Hepatocyte (in vitro differentiated cells): ENCODE data around the gene FAM43B. TPM values are rescaled to one million over a fixed set of nuclear protein-coding genes. Genes with fewer than 3 reads are reported as not detected.

ENCODE experiments used
- DNase-seq: peaks from one replicate; pipeline ENCODE4 v3.0.0-alpha.2; 2016; ENCODE audit warnings: low spot score
- H2AFZ ChIP-seq: fragments of 200-600 bp; sonication (generic); 2 replicates; pipeline ENCODE4 v1.6.0; 2016; ENCODE audit warnings: antibody characterized with exemption, mild to moderate bottlenecking
- H3K27ac ChIP-seq: fragments of 200-600 bp; sonication (generic); 2 replicates; pipeline ENCODE4 v1.5.1; 2016; ENCODE audit warnings: mild to moderate bottlenecking
- H3K27me3 ChIP-seq: fragments of 200-600 bp; sonication (generic); 2 replicates; pipeline ENCODE4 v1.6.1; 2016
- H3K36me3 ChIP-seq: fragments of 200-600 bp; sonication (generic); replicated peaks from 2 replicates; pipeline ENCODE4 v1.5.1; 2016; ENCODE audit warnings: low read depth; ENCODE audit not compliant: insufficient read depth
- H3K4me1 ChIP-seq: fragments of 200-600 bp; sonication (generic); 2 replicates; pipeline ENCODE4 v1.5.1; 2016; ENCODE audit warnings: mild to moderate bottlenecking, moderate library complexity; ENCODE audit not compliant: insufficient read depth
- H3K4me2 ChIP-seq: fragments of 200-600 bp; sonication (generic); 2 replicates; pipeline ENCODE4 v1.6.0; 2016
- H3K4me3 ChIP-seq: fragments of 200-600 bp; sonication (generic); 2 replicates; pipeline ENCODE4 v1.5.1; 2016; ENCODE audit warnings: mild to moderate bottlenecking
- H3K79me2 ChIP-seq: fragments of 200-600 bp; sonication (generic); 2 replicates; pipeline ENCODE4 v1.6.0; 2017; ENCODE audit warnings: mild to moderate bottlenecking
- H3K9me2 ChIP-seq: fragments of 200-600 bp; sonication (generic); replicated peaks from 2 replicates; pipeline ENCODE4 v1.6.0; 2017; ENCODE audit warnings: mild to moderate bottlenecking; ENCODE audit not compliant: insufficient read depth
- H3K9me3 ChIP-seq: fragments of 200-600 bp; sonication (generic); 2 replicates; pipeline ENCODE4 v1.5.1; 2016; ENCODE audit warnings: low read depth, mild to moderate bottlenecking
- H4K20me1 ChIP-seq: fragments of 200-600 bp; sonication (generic); 2 replicates; pipeline ENCODE4 v1.6.0; 2016; ENCODE audit warnings: mild to moderate bottlenecking; ENCODE audit not compliant: insufficient read depth, poor library complexity, severe bottlenecking
- EZH2 ChIP-seq: fragments of 200-600 bp; sonication (generic); IDR thresholded peaks from 2 replicates; pipeline ENCODE4 v1.6.1; 2016; ENCODE audit warnings: antibody characterized with exemption, mild to moderate bottlenecking, borderline replicate concordance
- EZH2phosphoT487 ChIP-seq: fragments of 200-600 bp; sonication (generic); IDR thresholded peaks from one replicate; pipeline ENCODE4 v1.6.1; 2018; ENCODE audit warnings: antibody characterized with exemption, mild to moderate bottlenecking, low read depth, moderate library complexity; ENCODE audit not compliant: unreplicated experiment, severe bottlenecking
- WGBS: methylation state at CpG from one replicate; pipeline ENCODE4 v1.1.6; 2016; ENCODE audit warnings: low lambda C conversion rate; ENCODE audit errors: missing lambda C conversion rate; 5-methylcytosine and 5-hydroxymethylcytosine counted together
- polyA plus RNA-seq: library from polyadenylated mRNA; unstranded; fragments of >200 nt; fragmentation: Nextera tagmentation; extraction: Ambion mirVana; gene quantifications from 2 replicates; pipeline ENCODE4 v1.2.1, GENCODE V29; 2016
- total RNA-seq: library from RNA; depleted of rRNA; stranded (reverse); fragments of >200 nt; gene quantifications from 2 replicates; pipeline ENCODE4 v1.2.3, GENCODE V29; 2014
- TF ChIP-seq, protein P1 (sequence below): fragments of 200-600 bp; sonication (generic); IDR thresholded peaks from 2 replicates; pipeline ENCODE4 v1.5.1; 2016; ENCODE audit warnings: antibody characterized with exemption, mild to moderate bottlenecking; ENCODE audit not compliant: poor library complexity

Gene FAM43B
- total and polyA plus RNA-seq, 2 experiments from 2014 or later = 0.10 to 0.81 TPM

DNA sequence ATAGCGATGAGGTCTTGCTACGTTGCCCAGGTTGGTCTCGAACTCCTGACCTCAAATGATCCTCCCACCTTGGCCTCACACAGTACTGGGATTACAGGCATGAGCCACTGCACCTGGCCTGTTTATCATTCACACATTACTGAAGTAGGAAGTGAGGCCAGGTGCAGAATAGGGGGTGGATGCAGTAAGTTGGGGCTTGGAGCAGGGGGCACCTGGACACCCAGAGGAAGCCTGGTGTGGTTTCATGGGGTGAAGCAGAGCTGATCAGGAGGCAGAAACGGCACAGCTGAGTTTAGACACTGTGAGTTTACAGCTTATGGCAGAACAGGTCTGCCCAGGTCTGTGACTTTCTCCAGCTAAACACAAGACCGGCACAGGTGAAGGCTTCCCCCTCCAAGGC, 41.4 kb downstream of the FAM43B start:
- Histone ChIP-seq H3K27me3 (peaks cover 4% of the 10 kb centered on the region), H3K79me2 (no peaks in the 10 kb centered on the region), H3K4me2 (no peak overlapping the region), H4K20me1 (no peaks in the 10 kb centered on the region), H3K36me3 (no peaks in the 10 kb centered on the region), H3K4me1 (peaks cover 19% of the 10 kb centered on the region), H3K9me2 (no peaks in the 10 kb centered on the region), H3K27ac (no peak overlapping the region), H3K4me3 (no peak overlapping the region), H2AFZ (no peak overlapping the region), H3K9me3 (no peaks in the 10 kb centered on the region)
- 87% methylated on average over 5 of the region's 5 CpGs for WGBS
- TF ChIP-seq EZH2phosphoT487 (no peak), EZH2 (no peak)
- TF ChIP-seq, protein P1, sequence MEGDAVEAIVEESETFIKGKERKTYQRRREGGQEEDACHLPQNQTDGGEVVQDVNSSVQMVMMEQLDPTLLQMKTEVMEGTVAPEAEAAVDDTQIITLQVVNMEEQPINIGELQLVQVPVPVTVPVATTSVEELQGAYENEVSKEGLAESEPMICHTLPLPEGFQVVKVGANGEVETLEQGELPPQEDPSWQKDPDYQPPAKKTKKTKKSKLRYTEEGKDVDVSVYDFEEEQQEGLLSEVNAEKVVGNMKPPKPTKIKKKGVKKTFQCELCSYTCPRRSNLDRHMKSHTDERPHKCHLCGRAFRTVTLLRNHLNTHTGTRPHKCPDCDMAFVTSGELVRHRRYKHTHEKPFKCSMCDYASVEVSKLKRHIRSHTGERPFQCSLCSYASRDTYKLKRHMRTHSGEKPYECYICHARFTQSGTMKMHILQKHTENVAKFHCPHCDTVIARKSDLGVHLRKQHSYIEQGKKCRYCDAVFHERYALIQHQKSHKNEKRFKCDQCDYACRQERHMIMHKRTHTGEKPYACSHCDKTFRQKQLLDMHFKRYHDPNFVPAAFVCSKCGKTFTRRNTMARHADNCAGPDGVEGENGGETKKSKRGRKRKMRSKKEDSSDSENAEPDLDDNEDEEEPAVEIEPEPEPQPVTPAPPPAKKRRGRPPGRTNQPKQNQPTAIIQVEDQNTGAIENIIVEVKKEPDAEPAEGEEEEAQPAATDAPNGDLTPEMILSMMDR = no peak
- DNase-seq = no peak

GRCh38 chr1:20594746-20595145, 42.4 kb downstream of the FAM43B start:
- no peaks in the 10 kb centered on the region for H3K36me3 ChIP-seq
- no peak overlapping the region for H3K4me2 ChIP-seq
- no peak overlapping the region for H3K27ac ChIP-seq
- no peak overlapping the region for H2AFZ ChIP-seq
- H3K9me2 ChIP-seq = no peaks in the 10 kb centered on the region
- H3K9me3 ChIP-seq = no peaks in the 10 kb centered on the region
- H3K79me2 ChIP-seq = no peaks in the 10 kb centered on the region
- TF ChIP-seq EZH2 (no peak), EZH2phosphoT487 (no peak)
- TF ChIP-seq, protein P1 = no peak
- 93% methylated on average over 14 of the region's 14 CpGs for WGBS
- H3K4me3 ChIP-seq = no peak overlapping the region
- H4K20me1 ChIP-seq = no peaks in the 10 kb centered on the region
- H3K4me1 ChIP-seq = peaks cover 9% of the 10 kb centered on the region
- peaks cover under 1% of the 10 kb centered on the region for H3K27me3 ChIP-seq
- DNase-seq = no peak

DNA sequence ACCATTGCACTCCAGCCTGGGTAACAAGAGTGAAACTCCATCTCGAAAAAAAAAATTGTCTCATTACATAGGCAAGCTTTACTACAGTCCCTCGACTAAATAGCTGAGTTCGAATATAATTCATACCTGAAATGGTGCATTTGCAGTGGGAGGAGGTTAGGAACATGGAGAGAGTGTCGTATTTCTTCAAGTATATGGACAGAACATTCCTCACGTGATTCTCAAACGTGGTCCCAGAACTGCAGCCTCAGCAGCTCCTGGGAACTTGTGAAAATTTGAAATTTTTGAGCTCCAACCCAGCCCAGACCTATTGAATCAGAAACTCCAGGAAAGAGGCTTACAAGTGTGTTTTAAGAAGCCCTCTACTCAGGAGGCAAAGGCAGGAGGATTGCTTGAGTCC, 43.7 kb downstream of the FAM43B start:
- H3K9me2 ChIP-seq = no peaks in the 10 kb centered on the region
- no peak for TF ChIP-seq EZH2phosphoT487

GRCh38 chr1:20597650-20598049, 45.3 kb downstream of the FAM43B start:
- Histone ChIP-seq H4K20me1 (no peaks in the 10 kb centered on the region), H3K9me3 (no peaks in the 10 kb centered on the region), H3K4me2 (no peak overlapping the region), H3K9me2 (no peaks in the 10 kb centered on the region), H3K4me3 (no peak overlapping the region), H3K4me1 (no peaks in the 10 kb centered on the region), H3K79me2 (no peaks in the 10 kb centered on the region), H3K36me3 (no peaks in the 10 kb centered on the region), H3K27ac (no peak overlapping the region), H2AFZ (no peak overlapping the region), H3K27me3 (no peaks in the 10 kb centered on the region)
- no peak for TF ChIP-seq EZH2
- TF ChIP-seq EZH2phosphoT487 = no peak
- TF ChIP-seq, protein P1 = no peak
- no peak for DNase-seq
- 82% methylated on average over 3 of the region's 3 CpGs for WGBS

More for the DNA sequence above, 43.7 kb downstream of the FAM43B start:
- no peaks in the 10 kb centered on the region for H4K20me1 ChIP-seq
- no peaks in the 10 kb centered on the region for H3K27me3 ChIP-seq
- no peak overlapping the region for H2AFZ ChIP-seq
- H3K4me3 ChIP-seq = no peak overlapping the region
- H3K9me3 ChIP-seq = no peaks in the 10 kb centered on the region
- H3K36me3 ChIP-seq = no peaks in the 10 kb centered on the region
- no peak overlapping the region for H3K27ac ChIP-seq
- no peaks in the 10 kb centered on the region for H3K79me2 ChIP-seq
- DNase-seq = no peak
- no peak overlapping the region for H3K4me2 ChIP-seq
- WGBS = 44% methylated on average over 6 of the region's 6 CpGs
- no peaks in the 10 kb centered on the region for H3K4me1 ChIP-seq
